Fibroblast of lung (primary cell): ENCODE measurements around the gene BPTF. TPM values are rescaled to one million over a fixed set of nuclear protein-coding genes. Genes with fewer than 3 reads are reported as not detected.

Experiments
- DNase-seq, 2 donors: peaks; one replicate each; pipeline versions ENCODE4 v3.0.0 to v3.0.0-alpha.2; 2010; ENCODE audit warnings: low read depth in 2 of 2
- H2AFZ ChIP-seq: 2 replicates; pipeline ENCODE4 v1.5.1; 2012; ENCODE audit warnings: low read length, control low read depth, inconsistent platforms
- H3K27ac ChIP-seq: 2 replicates; pipeline ENCODE4 v1.5.1; 2011; ENCODE audit warnings: low read length, control low read depth; ENCODE audit not compliant: insufficient read depth
- H3K27me3 ChIP-seq: 2 replicates; pipeline ENCODE4 v1.5.1; 2011; ENCODE audit warnings: mild to moderate bottlenecking, low read length; ENCODE audit not compliant: control insufficient read depth, insufficient read depth
- H3K36me3 ChIP-seq: 2 replicates; pipeline ENCODE4 v1.5.1; 2011; ENCODE audit warnings: low read length; ENCODE audit not compliant: control insufficient read depth, insufficient read depth
- H3K4me1 ChIP-seq: 2 replicates; pipeline ENCODE4 v1.5.1; 2011; ENCODE audit warnings: low read length; ENCODE audit not compliant: control insufficient read depth, insufficient read depth; ENCODE audit errors: extremely low read depth
- H3K4me2 ChIP-seq: 2 replicates; pipeline ENCODE4 v1.5.1; 2011; ENCODE audit warnings: low read length, control low read depth; ENCODE audit not compliant: insufficient read depth; ENCODE audit errors: extremely low read depth
- H3K4me3 ChIP-seq, 4 experiments: fragments of 200-600 bp in 1 of 4; sonication (generic) in 1 of 4; replicated peaks in 1 of 4; 2 replicates each; pipeline ENCODE4 v1.5.1; 2011 to 2016; ENCODE audit warnings: low read length in 4 of 4, low read depth in 3 of 4, mild to moderate bottlenecking in 3 of 4, control low read depth in 2 of 4, inconsistent platforms in 1 of 4, mixed read lengths in 1 of 4; ENCODE audit not compliant: insufficient read depth in 1 of 4; ENCODE audit errors: control extremely low read depth in 1 of 4
- H3K79me2 ChIP-seq: 2 replicates; pipeline ENCODE4 v1.5.1; 2012; ENCODE audit warnings: mild to moderate bottlenecking, low read length, inconsistent platforms; ENCODE audit not compliant: control insufficient read depth, insufficient read depth
- H3K9ac ChIP-seq: 2 replicates; pipeline ENCODE4 v1.5.1; 2011; ENCODE audit warnings: mild to moderate bottlenecking, low read length, control low read depth; ENCODE audit not compliant: insufficient read depth
- H3K9me3 ChIP-seq: 2 replicates; pipeline ENCODE4 v1.5.1; 2012; ENCODE audit warnings: low read depth, low read length; ENCODE audit not compliant: control insufficient read depth, insufficient read depth
- H4K20me1 ChIP-seq: 2 replicates; pipeline ENCODE4 v1.5.1; 2011; ENCODE audit warnings: low read length; ENCODE audit not compliant: control insufficient read depth, insufficient read depth; ENCODE audit errors: extremely low read depth
- CTCF ChIP-seq, 2 donors: IDR thresholded peaks in 1 of 2; conservative IDR thresholded peaks in 1 of 2; 1 replicate in 1 of 2; 2 replicates in 1 of 2; pipeline ENCODE4 v1.5.1; 2011 to 2012; ENCODE audit warnings: low read length in 2 of 2, control low read depth in 1 of 2, inconsistent platforms in 1 of 2, low read depth in 1 of 2, mild to moderate bottlenecking in 1 of 2
- EZH2 ChIP-seq: IDR thresholded peaks from 2 replicates; pipeline ENCODE4 v1.5.1; 2012; ENCODE audit warnings: low read length, control low read depth, mild to moderate bottlenecking; ENCODE audit errors: missing control alignments
- polyA plus RNA-seq, 2 donors: library from polyadenylated mRNA; depleted of rRNA in 1 of 2; stranded (reverse) in 1 of 2; unstranded in 1 of 2; fragments of >200 nt; gene quantifications; 2 replicates each; pipeline ENCODE4 v1.2.1, GENCODE V29; 2011 to 2012; ENCODE audit warnings: missing spikeins in 1 of 2
- total RNA-seq: library from RNA; depleted of rRNA; stranded (reverse); fragments of >200 nt; gene quantifications from 2 replicates; pipeline ENCODE4 v1.2.1, GENCODE V29; 2014

BPTF gene
- total and polyA plus RNA-seq, 2 donors (not counting 1 experiment from before 2014, with no cell fraction given), result 35.8 to 38.6 TPM

GRCh38 chr17:67863624-67864247 is 38.4 kb downstream of the BPTF start:
- Histone ChIP-seq H3K4me1 (no peaks in the 10 kb centered on the region), H3K9ac (no peak overlapping the region), H3K4me2 (no peak overlapping the region), H3K27ac (no peak overlapping the region), H3K4me3 (no peak overlapping the region), H3K27me3 (no peaks in the 10 kb centered on the region), H3K79me2 (peaks cover 44% of the 10 kb centered on the region), H3K9me3 (no peaks in the 10 kb centered on the region), H2AFZ (no peak overlapping the region), H4K20me1 (no peaks in the 10 kb centered on the region), H3K36me3 (no peaks in the 10 kb centered on the region)
- DNase-seq, result no peak
- TF ChIP-seq CTCF (conservative IDR thresholded peaks at IDR 0.05 in 1 of 2, IDR thresholded peaks at IDR 0.05 in 1 of 2; ENCODE audit: low read depth in 1 of 2, low read length in 2 of 2) (no peak), EZH2 (no peak)

GRCh38 chr17:67865438-67865837 is 40.1 kb downstream of the BPTF start:
- H4K20me1 ChIP-seq, result no peaks in the 10 kb centered on the region
- H3K4me1 ChIP-seq, result no peaks in the 10 kb centered on the region
- peaks cover 35% of the 10 kb centered on the region for H3K79me2 ChIP-seq
- no peak overlapping the region for H3K27ac ChIP-seq
- no peaks in the 10 kb centered on the region for H3K27me3 ChIP-seq
- H2AFZ ChIP-seq, result no peak overlapping the region
- no peaks in the 10 kb centered on the region for H3K36me3 ChIP-seq
- H3K4me3 ChIP-seq, result no peak overlapping the region
- no peak overlapping the region for H3K9ac ChIP-seq
- H3K9me3 ChIP-seq, result no peaks in the 10 kb centered on the region
- TF ChIP-seq EZH2, result no peak
- TF ChIP-seq CTCF (conservative IDR thresholded peaks at IDR 0.05 in 1 of 2, IDR thresholded peaks at IDR 0.05 in 1 of 2; ENCODE audit: low read depth in 1 of 2, low read length in 2 of 2), result no peak
- no peak overlapping the region for H3K4me2 ChIP-seq
- no peak for DNase-seq

DNA sequence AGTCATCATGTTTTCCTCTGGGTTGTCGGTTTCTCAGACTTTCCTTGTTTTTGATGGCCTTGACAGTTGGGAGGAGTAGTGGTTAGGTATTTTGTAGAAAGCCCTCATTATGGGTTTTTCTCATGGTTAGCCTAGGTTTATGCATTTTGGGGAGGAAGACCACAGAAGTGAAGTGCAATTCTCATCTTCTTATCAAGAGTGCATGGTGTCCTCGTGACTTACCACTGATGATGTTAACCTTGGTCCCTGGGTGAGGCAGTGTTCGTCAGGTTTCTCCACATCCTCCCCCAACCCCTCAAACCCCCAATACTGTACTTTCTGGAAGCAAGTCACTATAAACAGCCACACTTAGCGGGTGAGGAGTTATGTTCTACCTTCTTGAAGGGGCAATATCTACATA is 42.3 kb downstream of the BPTF start:
- Histone ChIP-seq H3K9me3 (no peaks in the 10 kb centered on the region), H3K4me2 (no peak overlapping the region), H3K79me2 (peaks cover 22% of the 10 kb centered on the region), H3K27me3 (no peaks in the 10 kb centered on the region), H3K36me3 (no peaks in the 10 kb centered on the region), H3K4me3 (no peak overlapping the region), H4K20me1 (no peaks in the 10 kb centered on the region), H2AFZ (no peak overlapping the region), H3K4me1 (no peaks in the 10 kb centered on the region), H3K9ac (no peak overlapping the region), H3K27ac (no peak overlapping the region)
- TF ChIP-seq EZH2, result no peak
- no peak for DNase-seq
